ENCODE data around the gene BRD7. TPM values are rescaled to one million over a fixed set of nuclear protein-coding genes. Genes with fewer than 3 reads are reported as not detected.

BRD7 gene
- total and polyA plus RNA-seq, 2 of the 4 experiments (the other 2 are of a cell fraction), result 24.8 to 29.9 TPM

- no peak overlapping the region for H2BK20ac ChIP-seq (ENCODE audit: low read depth, low read length)
- H3K9me3 ChIP-seq (ENCODE audit: control insufficient read depth, insufficient read depth, low read length), result no peaks in the 10 kb centered on the region
- intact Hi-C loops (cut with micrococcal nuclease) (no loop called here), in situ Hi-C loops (cut with MboI; ENCODE audit: low sequenced_read_pairs) (no loop called here), dilution Hi-C loops (cut with HindIII; ENCODE audit: low sequenced_read_pairs, unreplicated experiment) (no loop called here)
- TF ChIP-seq MAFK (IDR thresholded peaks at IDR 0.05; ENCODE audit: low read depth, low read length), result no peak
- no peak for TF ChIP-seq USF2 (IDR thresholded peaks at IDR 0.05; ENCODE audit: low read depth, low read length)
- no peak for TF ChIP-seq POLR2A (IDR thresholded peaks at IDR 0.05; ENCODE audit: low read depth, low read length)
- no peak for TF ChIP-seq NFE2L2 (IDR thresholded peaks at IDR 0.05; ENCODE audit: low read depth, low read length)
- TF ChIP-seq FOS (IDR thresholded peaks at IDR 0.05; ENCODE audit: low read depth, low read length), result no peak
- no peak overlapping the region for H3K4ac ChIP-seq (ENCODE audit: low read depth, low read length)
- H4K91ac ChIP-seq (ENCODE audit: insufficient read depth, low read depth, low read length), result no peak overlapping the region
- H3K18ac ChIP-seq (ENCODE audit: low read depth, low read length), result no peak overlapping the region
- H4K20me1 ChIP-seq (ENCODE audit: insufficient read depth, low read length), result 0 out of 2 replicates have a peak, but pooled peaks cover 4% of the 10 kb centered on the region
- DNase-seq (no peak), ATAC-seq (ENCODE audit: low read depth) (no peak)
- ChIA-PET POLR2A (ENCODE audit: unreplicated experiment) (no interaction called here), CTCF (no interaction called here)
- WGBS, 2 experiments (ENCODE audit: extremely low coverage in 2 of 2, insufficient read length in 1 of 2), result 71% methylated on average over 1 of the region's 8 CpGs; no CpG with 5 or more reads in 1 of the 2 experiments
- H3K9ac ChIP-seq (ENCODE audit: low read depth, low read length), result no peak overlapping the region
- no peak overlapping the region for H3K14ac ChIP-seq (replicated peaks; ENCODE audit: low read depth, low read length)
- no peak overlapping the region for H3K27ac ChIP-seq (ENCODE audit: insufficient read depth, low read length)
- no peak overlapping the region for H4K8ac ChIP-seq (ENCODE audit: low read depth in 2 of 2, low read length in 2 of 2)
- H4K5ac ChIP-seq (ENCODE audit: low read depth, low read length), result no peak overlapping the region
- H2BK5ac ChIP-seq (ENCODE audit: low read depth, low read length, poor library complexity, severe bottlenecking), result no peak overlapping the region
- no TSS peak for BruUV-seq (replicated peaks)
- H2BK120ac ChIP-seq (ENCODE audit: low read depth, low read length), result no peak overlapping the region
- no peak overlapping the region for H2AFZ ChIP-seq (replicated peaks; ENCODE audit: low read length, poor library complexity)
- no peak overlapping the region for H2AK9ac ChIP-seq (replicated peaks; ENCODE audit: low read depth, low read length, poor library complexity)
- no peak overlapping the region for H3K4me2 ChIP-seq (ENCODE audit: low read depth, low read length)
- H3K56ac ChIP-seq (ENCODE audit: extremely low read depth, insufficient read depth, low read length), result no peak overlapping the region
- no peak overlapping the region for H2BK15ac ChIP-seq (ENCODE audit: low read depth, low read length)
- H3K79me1 ChIP-seq (ENCODE audit: low read depth in 1 of 2, low read length in 2 of 2), result no peaks in the 10 kb centered on the region; a peak in 1 of 4 replicates
- no peaks in the 10 kb centered on the region for H3K27me3 ChIP-seq (ENCODE audit: control insufficient read depth, insufficient read depth, low read length)
- H3K4me1 ChIP-seq (ENCODE audit: control insufficient read depth, insufficient read depth, low read length), result peaks cover under 1% of the 10 kb centered on the region; the same call in 1 of the 2 replicates
- H3K4me3 ChIP-seq (ENCODE audit: insufficient read depth, low read depth, low read length), result no peak overlapping the region
- H3K23ac ChIP-seq (ENCODE audit: low read depth, low read length), result no peak overlapping the region
- no peak overlapping the region for H2AK5ac ChIP-seq (ENCODE audit: low read depth, low read length)
- no peaks in the 10 kb centered on the region; the same call in 1 of the 2 replicates for H3K9me1 ChIP-seq (ENCODE audit: insufficient read depth, low read length)
- peaks cover 41% of the 10 kb centered on the region for H3K36me3 ChIP-seq (ENCODE audit: control insufficient read depth, insufficient read depth, low read length)
These were observed 54.1 kb downstream of the BRD7 start for GRCh38 chr16:50314665-50315064.

All from IMR-90 (cell line).